ENCODE data around the gene PPY.

The PPY gene

GRCh38 chr17:43942051-43942685 is at the start of gene PPY:
Gene PPY (minus strand): TSS chr17:43942476. CDS start chr17:43941654, 822 bp downstream.
- no peak within 1 kb of the TSS for H3K4me3 Mint-ChIP-seq
- H3K9me3 Mint-ChIP-seq = no peaks in the 10 kb centered on the region
- H3K27ac Mint-ChIP-seq = no peak within 1 kb of the TSS
- H3K36me3 Mint-ChIP-seq = no peaks in the 10 kb centered on the region
- H3K27me3 Mint-ChIP-seq = peaks cover 4% of the 10 kb centered on the region
- H3K4me1 Mint-ChIP-seq = peaks cover 8% of the 10 kb centered on the region

- Mint-ChIP-seq H3K4me1 (peaks cover 4% of the 10 kb centered on the region), H3K27ac (no peak overlapping the region), H3K27me3 (peaks cover 16% of the 10 kb centered on the region), H3K36me3 (no peaks in the 10 kb centered on the region), H3K4me3 (no peak overlapping the region), H3K9me3 (no peaks in the 10 kb centered on the region)
Measured at GRCh38 chr17:43988301-43988700, 46.0 kb upstream of the PPY start.

GRCh38 chr17:43987131-43988021 is 45.1 kb upstream of the PPY start:
- Mint-ChIP-seq H3K4me1 (peaks cover 4% of the 10 kb centered on the region), H3K27ac (no peak overlapping the region), H3K9me3 (no peaks in the 10 kb centered on the region), H3K27me3 (peaks cover 22% of the 10 kb centered on the region), H3K4me3 (no peak overlapping the region), H3K36me3 (no peaks in the 10 kb centered on the region)

- Mint-ChIP-seq H3K27me3 (peaks cover 30% of the 10 kb centered on the region), H3K36me3 (no peaks in the 10 kb centered on the region), H3K27ac (no peak overlapping the region), H3K4me1 (peaks cover 4% of the 10 kb centered on the region), H3K4me3 (no peak overlapping the region), H3K9me3 (no peaks in the 10 kb centered on the region)
Measured at GRCh38 chr17:43986225-43986981, 44.1 kb upstream of the PPY start.

GRCh38 chr17:43984521-43984920 is 42.2 kb upstream of the PPY start:
- peaks cover 4% of the 10 kb centered on the region for H3K4me1 Mint-ChIP-seq
- no peaks in the 10 kb centered on the region for H3K9me3 Mint-ChIP-seq
- H3K27ac Mint-ChIP-seq = no peak overlapping the region
- H3K4me3 Mint-ChIP-seq = peak overlapping the region; percentile 58
- H3K36me3 Mint-ChIP-seq = no peaks in the 10 kb centered on the region
- H3K27me3 Mint-ChIP-seq = peaks cover 33% of the 10 kb centered on the region

- H3K4me3 Mint-ChIP-seq = peak overlapping the region; percentile 58
- H3K4me1 Mint-ChIP-seq = peaks cover 4% of the 10 kb centered on the region
- peaks cover 33% of the 10 kb centered on the region for H3K27me3 Mint-ChIP-seq
- no peaks in the 10 kb centered on the region for H3K9me3 Mint-ChIP-seq
- H3K27ac Mint-ChIP-seq = no peak overlapping the region
- H3K36me3 Mint-ChIP-seq = no peaks in the 10 kb centered on the region
Measured at GRCh38 chr17:43983515-43984411, 41.5 kb upstream of the PPY start.

GRCh38 chr17:43983196-43983514 is 40.9 kb upstream of the PPY start:
- H3K4me1 Mint-ChIP-seq = peaks cover 4% of the 10 kb centered on the region
- H3K27me3 Mint-ChIP-seq = peaks cover 30% of the 10 kb centered on the region
- H3K4me3 Mint-ChIP-seq = peak overlapping the region; percentile 33
- H3K27ac Mint-ChIP-seq = no peak overlapping the region
- H3K9me3 Mint-ChIP-seq = no peaks in the 10 kb centered on the region
- H3K36me3 Mint-ChIP-seq = no peaks in the 10 kb centered on the region

- Mint-ChIP-seq H3K27me3 (peaks cover 23% of the 10 kb centered on the region), H3K4me1 (peaks cover 4% of the 10 kb centered on the region)
Measured at GRCh38 chr17:43982171-43982570, 39.9 kb upstream of the PPY start.

GRCh38 chr17:43979671-43980070 is 37.4 kb upstream of the PPY start:
- no peak overlapping the region for H3K4me3 Mint-ChIP-seq
- H3K27me3 Mint-ChIP-seq = peaks cover 20% of the 10 kb centered on the region
- peaks cover 4% of the 10 kb centered on the region for H3K4me1 Mint-ChIP-seq
- no peaks in the 10 kb centered on the region for H3K36me3 Mint-ChIP-seq
- no peak overlapping the region for H3K27ac Mint-ChIP-seq
- H3K9me3 Mint-ChIP-seq = no peaks in the 10 kb centered on the region

More at GRCh38 chr17:43982171-43982570, 39.9 kb upstream of the PPY start:
- Mint-ChIP-seq H3K4me3 (no peak overlapping the region), H3K9me3 (no peaks in the 10 kb centered on the region), H3K36me3 (no peaks in the 10 kb centered on the region), H3K27ac (no peak overlapping the region)

GRCh38 chr17:43979011-43979410 is 36.7 kb upstream of the PPY start:
- Mint-ChIP-seq H3K27me3 (peaks cover 21% of the 10 kb centered on the region), H3K4me1 (no peaks in the 10 kb centered on the region), H3K4me3 (no peak overlapping the region), H3K27ac (no peak overlapping the region), H3K9me3 (no peaks in the 10 kb centered on the region), H3K36me3 (no peaks in the 10 kb centered on the region)

- H3K9me3 Mint-ChIP-seq = no peaks in the 10 kb centered on the region
- H3K4me1 Mint-ChIP-seq = no peaks in the 10 kb centered on the region
- no peaks in the 10 kb centered on the region for H3K36me3 Mint-ChIP-seq
- H3K4me3 Mint-ChIP-seq = no peak overlapping the region
- H3K27ac Mint-ChIP-seq = no peak overlapping the region
- peaks cover 20% of the 10 kb centered on the region for H3K27me3 Mint-ChIP-seq
Measured at GRCh38 chr17:43978078-43978477, 35.8 kb upstream of the PPY start.

GRCh38 chr17:43976963-43977837 is 34.9 kb upstream of the PPY start:
- Mint-ChIP-seq H3K4me3 (no peak overlapping the region), H3K9me3 (no peaks in the 10 kb centered on the region), H3K4me1 (no peaks in the 10 kb centered on the region), H3K27me3 (peaks cover 12% of the 10 kb centered on the region), H3K27ac (no peak overlapping the region), H3K36me3 (no peaks in the 10 kb centered on the region)

GRCh38 chr17:43975898-43976297 is 33.6 kb upstream of the PPY start:
- Mint-ChIP-seq H3K4me3 (no peak overlapping the region), H3K4me1 (peaks cover 7% of the 10 kb centered on the region), H3K27me3 (peaks cover 5% of the 10 kb centered on the region), H3K27ac (no peak overlapping the region), H3K9me3 (no peaks in the 10 kb centered on the region), H3K36me3 (no peaks in the 10 kb centered on the region)

All from activated naive CD4-positive, alpha-beta T cell treated with anti-CD3 and anti-CD28 coated beads, Interleukin-2, amount 50 U/mL, for 24 hours (primary cell).